HUES64 (cell line): ENCODE measurements around the gene LTF.
"Not testable (repeated sequence)": the region's sequence is repeated elsewhere in the genome, so short reads cannot be mapped to it uniquely, and the experiment has no call there.

Experiments used
- H3K27ac ChIP-seq: 2 replicates; pipeline ENCODE4 v1.7.0; 2013; ENCODE audit warnings: low read depth, low read length, inconsistent platforms
- H3K27me3 ChIP-seq: 2 replicates; pipeline ENCODE4 v1.6.1; 2013; ENCODE audit warnings: mild to moderate bottlenecking, low read length; ENCODE audit not compliant: insufficient read depth
- H3K36me3 ChIP-seq: 2 replicates; pipeline ENCODE4 v1.6.1; 2013; ENCODE audit warnings: mild to moderate bottlenecking, low read length; ENCODE audit not compliant: insufficient read depth
- H3K4me1 ChIP-seq: 2 replicates; pipeline ENCODE4 v1.6.1; 2013; ENCODE audit warnings: mild to moderate bottlenecking, low read length, moderate library complexity; ENCODE audit not compliant: insufficient read depth
- H3K4me3 ChIP-seq: 2 replicates; pipeline ENCODE4 v1.5.1; 2013; ENCODE audit warnings: mild to moderate bottlenecking, low read length, moderate library complexity
- H3K9ac ChIP-seq: 2 replicates; pipeline ENCODE4 v1.6.1; 2013; ENCODE audit warnings: mild to moderate bottlenecking, low read depth, low read length
- H3K9me3 ChIP-seq: 2 replicates; pipeline ENCODE4 v1.6.1; 2013; ENCODE audit warnings: low read depth, low read length; ENCODE audit not compliant: insufficient read depth
- WGBS: fragments of 150-250, 120-280 bp; methylation state at CpG from one replicate; pipeline ENCODE4 v1.1.7; 2013; ENCODE audit warnings: missing lambda C conversion rate; 5-methylcytosine and 5-hydroxymethylcytosine counted together

Gene LTF

DNA sequence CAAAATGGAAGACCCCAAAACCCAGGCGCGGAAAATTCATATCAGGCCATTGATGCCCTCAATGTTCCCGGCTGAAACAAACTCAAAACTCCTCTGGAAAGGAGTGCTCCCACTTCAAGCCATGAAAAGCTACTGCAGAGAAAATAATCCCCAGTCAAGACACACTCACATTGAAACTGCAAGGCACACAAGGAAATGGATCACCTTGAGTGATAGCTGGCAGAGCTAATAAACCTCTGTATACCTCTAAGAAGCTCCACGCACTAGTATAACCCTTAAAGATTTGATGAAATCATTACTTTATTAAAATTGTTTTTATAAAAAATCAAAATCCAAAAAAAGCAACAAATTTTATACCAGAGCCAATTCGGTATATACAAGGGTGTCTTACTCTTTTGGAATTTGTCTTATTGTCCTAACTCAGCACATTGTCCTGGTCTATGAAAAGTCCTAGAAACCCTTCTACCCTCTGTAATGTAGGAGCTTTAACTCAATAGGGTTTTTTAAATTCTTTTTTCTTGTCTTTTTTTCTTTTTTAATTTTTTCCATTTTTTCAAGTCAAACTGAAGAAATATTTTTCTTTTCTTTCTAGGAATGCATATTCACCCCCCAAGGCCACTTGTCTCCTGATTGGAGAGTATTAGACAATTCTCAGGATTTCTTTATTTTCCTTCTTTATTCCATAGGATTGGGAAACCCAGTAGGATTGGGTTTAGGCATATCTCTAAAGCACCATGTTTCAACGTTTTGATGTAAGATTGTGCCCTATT is 66.3 kb downstream of the LTF start:
- Histone ChIP-seq H3K27me3 (no peaks in the 10 kb centered on the region), H3K9me3 (no peaks in the 10 kb centered on the region), H3K4me3 (no peak overlapping the region), H3K27ac (no peak overlapping the region), H3K9ac (no peak overlapping the region), H3K36me3 (no peaks in the 10 kb centered on the region), H3K4me1 (no peaks in the 10 kb centered on the region)
- 96% methylated on average over 6 of the region's 6 CpGs for WGBS

DNA sequence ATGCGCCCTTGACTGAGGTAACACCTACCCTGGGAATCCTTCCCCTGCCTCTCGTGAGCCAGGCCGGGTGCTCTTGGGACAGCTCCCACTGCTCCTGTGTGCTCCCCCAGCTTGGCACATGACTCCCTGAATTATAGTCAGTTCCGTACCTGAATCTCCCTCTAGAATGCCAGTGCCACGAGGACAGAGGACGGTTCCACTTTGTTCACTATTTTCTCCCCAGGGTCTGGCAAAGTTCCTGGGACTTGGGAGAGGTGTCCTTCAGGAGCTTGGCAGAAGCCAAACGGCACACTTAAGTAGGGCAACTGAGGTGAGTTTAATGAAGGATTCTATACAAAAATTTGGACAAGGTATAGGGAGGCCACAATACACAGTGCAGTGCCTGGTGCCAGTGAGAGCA is 67.6 kb downstream of the LTF start:
- Histone ChIP-seq H3K4me3 (no peak overlapping the region), H3K9me3 (no peaks in the 10 kb centered on the region), H3K36me3 (no peaks in the 10 kb centered on the region), H3K4me1 (no peaks in the 10 kb centered on the region), H3K9ac (no peak overlapping the region), H3K27me3 (no peaks in the 10 kb centered on the region), H3K27ac (no peak overlapping the region)
- WGBS: 96% methylated on average over 7 of the region's 7 CpGs

DNA sequence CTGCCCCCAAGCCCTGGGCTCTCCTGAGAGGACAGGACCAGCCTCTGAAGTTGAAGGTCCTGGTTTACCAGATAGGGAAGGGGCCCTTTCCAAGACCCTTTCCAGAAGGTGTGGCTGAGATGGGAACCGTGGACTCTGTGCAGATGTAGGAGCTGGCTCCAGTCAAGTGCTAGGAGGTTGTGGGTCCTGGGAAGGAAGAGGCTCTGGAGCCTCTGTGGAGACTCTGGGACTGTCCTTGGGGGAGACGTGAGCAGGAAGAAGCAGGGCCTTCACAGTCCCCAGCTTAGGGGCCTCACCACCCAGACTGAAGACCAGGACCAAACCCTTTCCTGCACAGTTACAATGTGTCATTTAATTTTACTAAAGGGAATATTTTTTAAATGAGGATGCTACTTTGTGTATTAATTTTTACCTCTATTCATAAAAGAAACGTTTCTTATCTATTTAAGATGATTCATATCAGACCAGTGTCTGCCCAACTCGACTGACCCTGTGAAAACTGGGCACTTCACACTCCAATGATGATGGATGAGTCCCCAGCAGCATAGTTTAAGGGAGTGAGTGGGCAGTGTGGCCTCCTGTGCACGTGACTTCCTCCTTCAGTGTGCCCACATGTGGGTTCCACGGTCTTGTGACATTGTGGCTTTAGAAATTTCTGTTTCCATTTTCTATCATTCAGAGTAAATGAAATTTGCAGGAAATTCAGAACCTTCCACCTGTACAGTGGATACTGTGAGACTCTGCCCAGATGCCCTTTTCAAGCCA is 68.8 kb downstream of the LTF start:
- H3K9me3 ChIP-seq: no peaks in the 10 kb centered on the region
- H3K4me3 ChIP-seq: no peak overlapping the region
- no peaks in the 10 kb centered on the region for H3K4me1 ChIP-seq
- H3K27me3 ChIP-seq: no peaks in the 10 kb centered on the region
- H3K36me3 ChIP-seq: no peaks in the 10 kb centered on the region
- WGBS: 91% methylated on average over 6 of the region's 6 CpGs
- no peak overlapping the region for H3K27ac ChIP-seq
- H3K9ac ChIP-seq: no peak overlapping the region

DNA sequence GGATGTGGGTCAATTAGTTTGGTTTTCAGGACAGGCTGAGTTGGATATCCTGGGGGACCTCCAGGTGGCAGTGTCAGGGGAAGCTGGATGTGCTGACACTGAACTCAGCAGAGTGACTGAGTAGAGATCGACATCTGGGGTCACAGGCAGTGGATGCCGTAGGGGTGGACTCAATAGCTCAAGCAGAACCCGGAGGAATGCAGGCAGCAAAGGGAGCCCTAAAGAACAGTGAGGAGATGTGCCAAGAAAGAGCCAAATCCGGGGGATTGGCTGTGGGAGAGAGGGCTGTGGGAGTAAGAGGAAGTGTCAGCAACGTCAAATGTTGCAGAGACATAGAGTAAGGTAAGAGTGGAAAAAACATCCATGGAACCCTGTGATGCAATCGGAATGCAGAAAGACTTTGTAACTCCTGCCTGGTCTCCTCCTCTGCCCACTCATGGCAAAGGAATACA is 69.5 kb downstream of the LTF start:
- 88% methylated on average over 6 of the region's 6 CpGs for WGBS
- H3K27me3 ChIP-seq: no peaks in the 10 kb centered on the region
- no peaks in the 10 kb centered on the region for H3K9me3 ChIP-seq
- H3K27ac ChIP-seq: no peak overlapping the region
- H3K36me3 ChIP-seq: no peaks in the 10 kb centered on the region
- H3K4me3 ChIP-seq: no peak overlapping the region
- no peak overlapping the region for H3K9ac ChIP-seq
- H3K4me1 ChIP-seq: no peaks in the 10 kb centered on the region

DNA sequence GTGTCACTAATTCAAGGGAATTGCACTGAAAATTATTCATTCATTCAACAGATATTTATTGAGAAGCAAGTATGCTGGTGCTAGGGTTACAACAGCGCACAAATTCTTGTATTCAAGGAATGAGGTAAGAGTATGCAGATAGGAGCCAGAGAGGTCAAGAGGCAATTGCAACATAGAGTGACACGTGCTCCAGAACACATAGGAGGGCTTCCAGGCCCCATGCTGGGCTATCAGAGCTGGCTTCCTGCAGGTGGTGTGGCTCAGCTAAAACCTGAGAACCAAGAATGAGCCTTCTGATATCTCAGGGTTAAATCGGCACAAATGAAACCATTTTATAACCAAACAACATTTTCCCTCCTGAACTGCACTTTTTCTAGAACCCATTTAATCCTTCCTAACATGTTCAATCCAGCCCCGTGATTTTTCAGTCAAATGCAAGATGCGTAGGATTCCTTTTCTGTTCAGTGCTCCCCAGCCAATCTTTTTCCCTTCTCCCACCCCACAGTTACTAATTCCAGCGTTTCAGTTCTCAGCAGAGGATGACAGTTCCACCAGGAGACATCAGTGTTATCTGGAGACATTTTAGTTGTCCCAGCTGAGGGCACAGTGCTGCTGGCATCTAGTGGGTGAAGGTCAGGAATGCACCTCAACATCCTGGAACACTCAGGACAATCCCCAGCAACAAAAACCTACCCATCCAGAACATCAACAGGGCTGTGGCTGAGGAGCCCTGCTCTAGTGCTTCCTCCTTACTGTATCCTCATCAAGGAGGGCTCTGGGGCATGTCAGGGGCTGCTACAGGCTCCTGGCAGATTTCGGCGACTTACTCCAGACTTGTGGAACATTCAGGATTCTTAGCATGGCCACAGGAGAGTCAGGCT is 70.9 kb downstream of the LTF start:
- H3K27ac ChIP-seq: no peak overlapping the region
- 74% methylated on average over 8 of the region's 8 CpGs for WGBS
- no peak overlapping the region for H3K9ac ChIP-seq
- H3K36me3 ChIP-seq: no peaks in the 10 kb centered on the region
- no peaks in the 10 kb centered on the region for H3K4me1 ChIP-seq
- no peaks in the 10 kb centered on the region for H3K27me3 ChIP-seq
- H3K4me3 ChIP-seq: no peak overlapping the region
- no peaks in the 10 kb centered on the region for H3K9me3 ChIP-seq

DNA sequence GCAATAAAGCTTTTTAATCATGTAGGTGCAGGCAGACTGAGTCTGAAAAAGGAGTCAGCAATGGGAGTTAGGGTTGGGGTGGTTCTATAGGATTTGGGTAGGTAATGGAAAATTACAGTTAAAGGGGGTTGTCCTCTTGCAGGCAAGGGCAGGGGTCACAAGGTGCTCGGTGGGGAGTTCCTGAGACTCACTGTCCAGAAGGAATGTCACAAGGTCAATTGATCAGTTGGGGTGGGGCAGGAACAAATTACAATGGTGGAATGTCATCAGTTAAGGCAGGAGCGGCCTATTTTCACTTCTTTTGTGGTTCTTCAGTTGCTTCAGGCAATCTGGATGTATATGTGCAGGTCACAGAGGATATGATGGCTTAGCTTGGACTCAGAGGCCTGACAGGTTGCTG is 71.7 kb downstream of the LTF start:
- WGBS: 70% methylated on average over 2 of the region's 2 CpGs
- no peaks in the 10 kb centered on the region for H3K4me1 ChIP-seq
- H3K4me3 ChIP-seq: no peak overlapping the region
- no peaks in the 10 kb centered on the region for H3K36me3 ChIP-seq
- no peaks in the 10 kb centered on the region for H3K9me3 ChIP-seq
- no peak overlapping the region for H3K9ac ChIP-seq
- H3K27me3 ChIP-seq: no peaks in the 10 kb centered on the region
- H3K27ac ChIP-seq: no peak overlapping the region

DNA sequence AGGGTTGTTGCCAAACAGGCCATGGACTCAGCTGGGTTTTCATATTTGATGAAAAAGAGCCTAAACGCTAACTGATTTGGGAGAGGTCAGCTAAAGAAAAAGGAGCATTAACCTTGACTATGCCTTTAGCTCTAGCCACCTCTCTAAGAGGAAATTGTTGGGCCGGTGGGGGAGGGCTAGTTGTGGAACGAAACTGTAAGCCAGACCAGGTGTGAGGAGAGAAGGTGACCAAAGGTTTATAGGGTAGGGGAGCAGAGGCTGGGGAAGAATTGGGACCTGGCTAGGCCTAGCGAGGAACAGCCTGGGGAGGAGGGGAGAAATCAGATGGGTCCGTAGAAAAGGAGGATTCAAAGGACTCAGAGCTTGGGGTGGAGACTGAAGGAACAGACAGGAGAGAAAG is 73.2 kb downstream of the LTF start:
- not testable (repeated sequence) for H3K9ac ChIP-seq, H3K27me3 ChIP-seq, H3K9me3 ChIP-seq, H3K4me3 ChIP-seq, H3K27ac ChIP-seq, H3K36me3 ChIP-seq, H3K4me1 ChIP-seq
- 90% methylated on average over 5 of the region's 5 CpGs for WGBS

- Histone ChIP-seq H3K4me1 (no peaks in the 10 kb centered on the region), H3K4me3 (no peak overlapping the region), H3K36me3 (no peaks in the 10 kb centered on the region), H3K9me3 (no peaks in the 10 kb centered on the region), H3K27ac (no peak overlapping the region), H3K27me3 (no peaks in the 10 kb centered on the region), H3K9ac (no peak overlapping the region)
- WGBS: 85% methylated on average over 6 of the region's 6 CpGs
Observed at GRCh38 chr3:46389306-46389705, 75.4 kb downstream of the LTF start.

- not testable (repeated sequence) for H3K4me1 ChIP-seq, H3K36me3 ChIP-seq, H3K4me3 ChIP-seq, H3K9me3 ChIP-seq, H3K27me3 ChIP-seq, H3K27ac ChIP-seq, H3K9ac ChIP-seq
- WGBS: 92% methylated on average over 4 of the region's 4 CpGs
Observed at GRCh38 chr3:46388847-46389246, 75.9 kb downstream of the LTF start.

- no peaks in the 10 kb centered on the region for H3K27me3 ChIP-seq
- H3K9ac ChIP-seq: no peak overlapping the region
- H3K4me3 ChIP-seq: no peak overlapping the region
- no peaks in the 10 kb centered on the region for H3K9me3 ChIP-seq
- no peaks in the 10 kb centered on the region for H3K4me1 ChIP-seq
- WGBS: 83% methylated on average over 4 of the region's 4 CpGs
- no peaks in the 10 kb centered on the region for H3K36me3 ChIP-seq
- no peak overlapping the region for H3K27ac ChIP-seq
Observed at GRCh38 chr3:46386205-46386604, 78.5 kb downstream of the LTF start.
